Measurements from ENCODE around the gene ALS2.

DNA sequence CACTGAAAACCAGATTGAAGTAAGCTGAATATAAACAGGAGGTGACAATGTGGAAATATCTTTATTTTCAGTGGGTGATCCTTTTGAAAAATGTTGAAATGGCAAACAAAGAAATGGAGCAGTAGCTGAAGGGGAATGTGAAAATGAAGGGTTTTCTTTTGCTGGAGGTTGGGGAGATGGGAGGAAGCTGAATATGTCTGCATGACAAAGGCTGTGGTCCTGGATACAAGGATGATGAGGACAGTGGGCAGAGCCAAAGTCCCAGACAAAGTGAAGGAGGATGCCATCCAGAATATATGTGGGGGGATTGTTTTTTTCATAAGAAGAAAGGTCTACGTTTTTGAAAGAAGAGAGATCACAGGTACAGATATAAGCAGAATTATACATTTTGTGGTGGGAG is 6.7 kb downstream of the ALS2 start:
- TF ChIP-seq, protein P1, sequence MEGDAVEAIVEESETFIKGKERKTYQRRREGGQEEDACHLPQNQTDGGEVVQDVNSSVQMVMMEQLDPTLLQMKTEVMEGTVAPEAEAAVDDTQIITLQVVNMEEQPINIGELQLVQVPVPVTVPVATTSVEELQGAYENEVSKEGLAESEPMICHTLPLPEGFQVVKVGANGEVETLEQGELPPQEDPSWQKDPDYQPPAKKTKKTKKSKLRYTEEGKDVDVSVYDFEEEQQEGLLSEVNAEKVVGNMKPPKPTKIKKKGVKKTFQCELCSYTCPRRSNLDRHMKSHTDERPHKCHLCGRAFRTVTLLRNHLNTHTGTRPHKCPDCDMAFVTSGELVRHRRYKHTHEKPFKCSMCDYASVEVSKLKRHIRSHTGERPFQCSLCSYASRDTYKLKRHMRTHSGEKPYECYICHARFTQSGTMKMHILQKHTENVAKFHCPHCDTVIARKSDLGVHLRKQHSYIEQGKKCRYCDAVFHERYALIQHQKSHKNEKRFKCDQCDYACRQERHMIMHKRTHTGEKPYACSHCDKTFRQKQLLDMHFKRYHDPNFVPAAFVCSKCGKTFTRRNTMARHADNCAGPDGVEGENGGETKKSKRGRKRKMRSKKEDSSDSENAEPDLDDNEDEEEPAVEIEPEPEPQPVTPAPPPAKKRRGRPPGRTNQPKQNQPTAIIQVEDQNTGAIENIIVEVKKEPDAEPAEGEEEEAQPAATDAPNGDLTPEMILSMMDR (IDR thresholded peaks at IDR 0.05) = no peak
- TF ChIP-seq, protein P2, sequence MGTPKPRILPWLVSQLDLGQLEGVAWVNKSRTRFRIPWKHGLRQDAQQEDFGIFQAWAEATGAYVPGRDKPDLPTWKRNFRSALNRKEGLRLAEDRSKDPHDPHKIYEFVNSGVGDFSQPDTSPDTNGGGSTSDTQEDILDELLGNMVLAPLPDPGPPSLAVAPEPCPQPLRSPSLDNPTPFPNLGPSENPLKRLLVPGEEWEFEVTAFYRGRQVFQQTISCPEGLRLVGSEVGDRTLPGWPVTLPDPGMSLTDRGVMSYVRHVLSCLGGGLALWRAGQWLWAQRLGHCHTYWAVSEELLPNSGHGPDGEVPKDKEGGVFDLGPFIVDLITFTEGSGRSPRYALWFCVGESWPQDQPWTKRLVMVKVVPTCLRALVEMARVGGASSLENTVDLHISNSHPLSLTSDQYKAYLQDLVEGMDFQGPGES (IDR thresholded peaks at IDR 0.05; ENCODE audit: low read depth, low read length) = no peak
- TF ChIP-seq SMC3 (IDR thresholded peaks at IDR 0.05; ENCODE audit: low read depth, low read length) (no peak), RXRA (IDR thresholded peaks at IDR 0.05; ENCODE audit: borderline replicate concordance, low read depth) (no peak), YY1 (IDR thresholded peaks at IDR 0.05; ENCODE audit: low read depth) (no peak), RFX5 (IDR thresholded peaks at IDR 0.05; ENCODE audit: low read length) (no peak), NRF1 (IDR thresholded peaks at IDR 0.05; ENCODE audit: low read depth, low read length) (no peak), POLR2AphosphoS5 (IDR thresholded peaks at IDR 0.05; ENCODE audit: low read depth, low read length) (no peak), JUND (IDR thresholded peaks at IDR 0.05) (no peak), EZH2phosphoT487 (IDR thresholded peaks at IDR 0.05; ENCODE audit: borderline replicate concordance, low read depth) (no peak), TAF1 (IDR thresholded peaks at IDR 0.05; ENCODE audit: borderline replicate concordance, low read depth, low read length) (no peak), RAD21 (IDR thresholded peaks at IDR 0.05; ENCODE audit: low read length) (no peak), RCOR1 (IDR thresholded peaks at IDR 0.05; ENCODE audit: low read length) (no peak)
- TF ChIP-seq, protein P3, sequence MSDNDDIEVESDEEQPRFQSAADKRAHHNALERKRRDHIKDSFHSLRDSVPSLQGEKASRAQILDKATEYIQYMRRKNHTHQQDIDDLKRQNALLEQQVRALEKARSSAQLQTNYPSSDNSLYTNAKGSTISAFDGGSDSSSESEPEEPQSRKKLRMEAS (IDR thresholded peaks at IDR 0.05; ENCODE audit: low read depth) = no peak
